Activated T-cell treated with anti-CD3 and anti-CD28 coated beads, Interleukin-2, amount 50 U/mL, for 48 hours (primary cell): ENCODE data around the gene WSCD2.
A peak's percentile ranks its signal among the peaks of the same experiment; 100 is the strongest.

Experiments
- DNase-seq, 2 experiments: peaks; one replicate each; pipeline ENCODE4 v3.0.0-alpha.2; 2020

The WSCD2 gene

DNA sequence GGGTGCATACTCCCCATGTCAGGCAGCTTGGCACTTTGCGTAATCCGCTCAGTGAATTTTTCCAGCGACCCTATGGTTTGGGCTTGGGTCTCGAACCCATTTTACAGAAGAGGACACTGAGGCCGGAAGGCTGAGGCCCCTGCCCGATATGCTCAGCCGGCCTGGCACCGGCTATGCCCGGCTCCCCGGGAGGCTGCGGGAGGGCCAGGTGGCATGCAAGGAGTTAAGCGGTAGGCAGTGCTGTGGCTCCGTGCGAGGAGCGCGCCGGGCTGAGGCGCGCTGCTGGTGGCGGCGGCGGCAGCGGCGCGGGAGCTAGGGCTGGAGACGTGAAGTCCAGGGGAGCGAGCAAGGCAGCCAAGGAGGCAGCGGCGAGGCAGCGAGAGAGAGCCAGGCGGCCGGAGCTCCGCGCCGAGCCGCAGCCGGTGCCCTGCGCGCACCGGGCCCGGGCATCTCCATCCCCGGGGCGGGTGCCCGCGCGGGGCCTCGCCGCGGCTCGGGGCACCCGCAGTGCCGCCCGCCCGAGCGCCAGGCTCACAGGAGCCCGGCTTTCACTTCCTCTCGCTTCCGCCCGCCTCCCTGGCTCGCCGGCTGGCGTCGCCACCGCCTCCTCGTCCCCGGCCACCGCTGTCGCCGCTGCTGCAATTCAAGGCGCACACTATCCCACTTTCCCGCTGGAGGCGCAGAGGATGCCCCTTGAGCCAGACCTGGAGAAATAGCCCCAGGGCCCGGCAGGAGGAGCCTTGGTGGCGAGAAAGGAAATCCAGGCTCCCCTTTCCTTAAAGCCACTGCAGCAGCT is at the start of gene WSCD2:
Gene WSCD2 (plus strand): TSS at position 272 of the 796 bp plus-strand sequence. CDS start 66,545 bp downstream, outside the sequence.
- DNase-seq = peak; percentile 18 to 20

DNA sequence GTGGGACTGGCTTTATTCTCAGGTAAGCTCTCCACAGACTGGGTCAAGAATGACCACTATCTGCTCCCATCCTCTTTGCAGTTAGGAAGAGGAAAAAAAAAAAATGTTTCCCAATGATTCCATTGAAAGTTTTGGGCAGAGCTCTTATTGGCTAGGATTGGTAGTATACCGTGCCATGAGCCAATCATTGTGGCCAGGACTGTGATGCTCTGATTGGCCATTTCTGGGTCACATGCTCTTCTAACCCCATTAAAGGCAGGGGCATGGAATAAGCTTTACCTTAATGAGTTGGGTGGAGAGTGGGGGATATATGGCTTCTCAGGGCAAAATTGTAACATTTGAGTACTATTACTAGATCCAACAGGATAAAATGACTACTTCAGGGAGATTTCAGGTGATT is 49.4 kb upstream of the WSCD2 start:
- DNase-seq = no peak

DNA sequence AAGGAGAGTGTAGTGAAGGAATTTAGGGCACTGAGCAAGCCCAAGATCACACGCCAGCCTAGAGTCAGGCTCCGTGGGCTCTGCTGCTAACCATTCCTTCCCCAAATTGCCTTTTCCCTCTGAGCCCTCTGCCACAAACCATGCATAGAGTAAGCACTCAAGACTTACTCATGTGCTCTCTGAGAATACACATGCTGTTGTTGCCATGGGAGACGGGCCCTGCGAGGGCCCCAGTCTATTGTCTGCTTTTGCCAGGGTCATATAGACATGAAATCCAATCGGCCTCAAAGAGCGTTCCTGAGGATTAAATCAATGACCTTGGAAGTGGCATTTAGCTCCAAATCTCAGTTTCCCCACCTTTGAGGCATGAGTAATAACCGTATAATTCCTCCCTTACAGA is 48.7 kb upstream of the WSCD2 start:
- no peak for DNase-seq

DNA sequence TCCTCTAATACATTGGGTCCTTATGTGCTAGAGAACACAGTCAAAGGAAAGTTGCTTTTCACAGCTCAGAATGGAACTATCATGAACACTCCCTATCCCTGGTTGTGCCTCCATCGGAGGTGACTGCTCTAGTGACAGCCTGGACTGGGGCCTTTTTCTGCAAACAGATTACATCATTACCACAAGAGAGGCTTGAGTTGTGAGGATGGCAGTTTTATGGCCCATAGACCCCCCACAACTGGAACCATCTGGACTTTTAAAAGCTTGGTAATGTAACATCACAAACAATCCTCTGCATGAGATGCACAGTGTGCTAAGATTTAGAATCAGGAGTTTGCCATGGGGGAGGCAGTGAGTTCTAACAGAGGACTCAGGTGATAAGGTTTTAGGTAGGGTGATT is 46.6 kb upstream of the WSCD2 start:
- DNase-seq = no peak

DNA sequence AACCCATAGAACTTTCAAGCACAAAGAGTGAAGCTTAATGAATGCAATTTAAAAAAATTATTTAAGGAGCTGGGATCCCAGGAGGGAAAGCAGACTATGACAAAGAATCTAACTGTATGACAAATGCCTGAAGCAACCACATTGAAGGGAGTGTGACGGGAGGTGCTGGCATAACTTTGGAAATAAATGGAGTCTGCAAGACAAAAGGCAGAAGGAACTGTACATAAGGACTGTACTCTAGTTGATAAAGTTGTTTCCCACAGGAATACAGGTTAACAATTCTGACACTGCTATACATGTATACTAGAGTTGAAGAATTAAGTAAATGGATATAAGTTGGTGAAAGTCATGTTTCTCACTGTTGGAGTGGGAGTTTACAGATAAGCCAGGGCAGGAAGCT is 41.2 kb upstream of the WSCD2 start:
- no peak for DNase-seq

DNA sequence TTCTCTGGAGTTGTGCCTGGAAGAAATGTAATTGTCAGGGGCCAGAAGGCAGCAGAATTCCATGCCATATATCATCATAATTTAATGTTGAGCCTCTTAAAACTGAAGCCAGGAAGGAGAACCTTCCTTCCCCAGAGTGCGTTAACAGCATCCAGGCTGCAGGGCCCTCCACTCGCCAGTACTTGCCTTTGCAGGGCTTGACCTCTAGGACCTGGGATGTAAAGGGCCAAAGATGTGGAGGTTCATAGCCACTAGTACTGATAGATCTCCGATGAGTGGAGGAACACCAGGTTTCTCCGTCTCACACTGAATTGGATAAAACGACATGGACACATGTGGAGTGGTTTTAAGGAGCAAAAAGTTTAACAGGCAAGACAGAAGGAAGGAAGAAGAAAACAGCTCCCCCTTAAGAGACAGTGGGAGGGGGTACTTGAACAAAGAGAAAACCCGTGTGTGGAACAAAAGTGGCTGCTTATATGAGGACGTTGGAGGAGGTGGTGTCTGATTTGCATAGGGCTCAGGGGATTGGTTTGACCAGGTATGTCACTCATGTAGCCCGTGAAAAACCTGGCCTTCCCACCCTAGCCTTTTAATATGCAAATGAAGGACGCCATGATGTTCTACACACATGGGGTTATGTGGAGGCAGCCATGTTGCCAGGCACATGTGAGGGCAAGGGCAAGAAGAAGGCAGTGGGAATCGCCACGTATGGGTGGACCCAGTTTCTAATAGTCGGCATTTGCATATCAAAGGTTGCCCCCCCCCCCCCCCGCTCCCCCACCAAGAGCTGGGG is 38.8 kb upstream of the WSCD2 start:
- DNase-seq = no peak

DNA sequence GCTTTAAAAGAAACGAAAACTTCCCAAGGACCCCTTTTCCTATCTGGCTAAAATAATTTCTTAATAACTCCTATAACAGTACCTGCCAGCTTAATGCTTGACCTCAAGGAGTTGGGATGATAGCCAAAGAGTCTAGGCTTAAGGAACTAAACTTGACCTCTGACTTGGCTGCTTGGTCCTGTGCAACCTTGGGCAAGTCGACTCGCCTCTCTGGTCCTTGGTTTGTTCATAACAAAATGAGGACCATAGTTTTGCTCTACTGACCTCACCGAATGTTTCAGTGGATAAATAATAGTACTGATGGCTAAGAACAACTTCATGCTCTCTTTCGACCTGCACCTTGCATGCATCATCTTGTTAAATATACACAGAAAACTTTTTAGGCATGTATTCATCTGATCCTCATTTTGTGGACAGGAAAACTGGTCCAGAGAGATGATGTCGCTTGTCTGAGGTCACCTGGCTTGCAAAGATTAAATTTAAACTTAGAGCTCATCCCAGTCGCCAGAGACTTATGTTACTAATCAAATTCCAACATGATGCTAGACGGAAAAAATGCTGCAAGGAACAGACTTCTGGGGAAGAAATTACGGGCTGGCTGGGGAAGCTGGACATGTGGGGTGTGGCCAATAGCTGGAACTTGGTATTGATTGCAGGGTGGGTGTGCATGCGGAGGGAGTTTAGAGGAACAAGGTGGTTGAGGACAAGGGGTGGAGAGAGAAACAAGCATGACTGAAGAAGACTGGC is 38.0 kb upstream of the WSCD2 start:
- no peak for DNase-seq

DNA sequence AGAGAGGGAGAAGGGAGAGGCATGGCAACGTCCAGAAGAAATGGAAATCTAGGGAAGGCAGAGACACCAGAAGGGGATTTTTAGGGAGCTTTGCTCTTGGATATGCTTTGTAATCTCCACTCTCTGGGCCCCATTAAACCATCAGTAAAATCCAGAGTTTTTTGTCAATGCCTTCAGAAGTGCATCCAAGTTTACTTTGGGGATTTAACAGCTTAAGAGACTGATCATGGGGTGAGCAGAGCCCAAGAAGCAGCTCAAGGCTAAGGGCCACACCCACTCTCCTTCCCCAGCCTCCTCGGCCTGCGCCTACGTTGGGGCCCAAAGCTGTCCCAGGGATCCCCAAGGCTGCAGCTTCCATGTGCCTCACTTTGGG is 37.4 kb upstream of the WSCD2 start:
- DNase-seq = no peak

DNA sequence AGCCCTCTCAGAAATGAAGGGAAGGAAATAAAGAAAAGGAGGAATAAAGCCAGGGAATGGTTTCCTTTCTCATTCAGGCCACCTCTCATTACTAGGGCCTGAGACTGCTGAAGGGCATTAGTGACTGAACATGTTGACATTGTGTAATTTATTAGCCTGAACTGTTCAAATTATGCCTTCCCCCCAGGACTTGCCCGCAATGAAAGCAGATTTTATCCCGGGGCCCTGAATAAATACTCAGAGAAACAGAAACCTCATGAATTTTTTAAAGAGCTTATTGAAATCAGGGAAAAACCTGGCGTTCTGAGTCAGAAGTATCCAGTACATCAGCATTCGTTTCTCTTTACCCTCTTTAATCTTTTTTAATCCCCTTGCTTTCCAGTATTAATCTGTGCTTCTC is 35.9 kb upstream of the WSCD2 start:
- DNase-seq = no peak

DNA sequence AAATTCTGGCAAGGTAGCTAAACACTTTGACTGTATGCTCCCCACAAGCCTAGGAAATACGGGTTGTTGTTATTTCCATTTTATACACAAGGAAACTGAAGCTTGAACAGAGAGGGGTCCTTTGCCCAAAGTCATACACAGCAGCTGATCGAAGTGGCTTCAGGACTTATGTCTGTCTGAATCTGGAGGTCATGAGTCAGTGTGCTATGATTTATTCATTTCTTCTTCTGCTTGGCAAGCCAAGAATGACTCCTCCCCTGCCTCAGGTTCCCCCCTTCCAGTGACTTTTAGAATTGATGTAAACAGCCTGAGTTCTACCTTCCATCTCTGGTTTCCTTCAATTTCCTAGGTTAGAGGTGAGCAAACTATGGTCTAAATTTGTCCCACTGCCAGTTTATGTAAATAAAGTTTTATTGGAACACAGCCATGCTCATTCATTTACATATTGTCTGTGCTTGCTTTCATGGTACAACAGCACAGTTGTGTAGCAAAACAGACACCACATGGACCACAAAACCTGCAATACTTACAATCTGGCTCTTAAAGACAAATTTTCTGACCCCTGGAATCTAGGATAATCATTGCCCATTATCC is 34.9 kb upstream of the WSCD2 start:
- DNase-seq = no peak

DNA sequence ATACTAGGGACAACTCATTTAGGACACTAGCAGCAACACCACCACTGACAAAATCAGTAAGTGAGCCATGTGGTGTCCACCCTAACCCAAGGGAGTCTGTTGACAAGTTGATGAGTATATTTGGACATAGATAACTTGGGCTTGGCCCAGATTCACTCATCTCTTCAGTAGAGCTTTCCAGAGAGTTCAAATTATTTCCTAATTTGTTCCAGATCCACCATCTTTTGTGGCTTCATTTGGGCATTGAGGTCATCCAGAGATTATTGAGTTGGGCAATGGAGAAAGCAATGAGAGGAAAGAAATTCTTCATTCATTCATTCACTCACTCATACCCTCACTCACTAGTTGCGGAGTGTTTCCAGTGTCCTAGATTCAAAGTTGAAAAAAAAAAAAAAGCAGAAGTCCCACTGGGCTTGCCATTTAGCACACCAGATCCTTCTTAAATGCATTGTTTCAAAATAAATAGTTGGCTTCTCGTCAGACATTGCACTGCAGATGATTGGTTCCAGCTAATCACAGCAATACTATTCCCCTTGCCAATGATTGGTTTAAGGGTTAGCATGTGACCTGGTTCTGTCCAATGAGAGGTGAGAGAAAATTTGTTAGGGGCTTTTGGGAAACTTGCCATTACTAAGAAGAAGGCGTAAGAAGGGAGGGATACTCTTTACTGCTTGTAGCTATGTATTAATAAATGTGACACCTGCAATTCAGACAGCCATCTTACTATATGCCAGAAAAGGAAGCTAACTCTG is 31.8 kb upstream of the WSCD2 start:
- DNase-seq = no peak

DNA sequence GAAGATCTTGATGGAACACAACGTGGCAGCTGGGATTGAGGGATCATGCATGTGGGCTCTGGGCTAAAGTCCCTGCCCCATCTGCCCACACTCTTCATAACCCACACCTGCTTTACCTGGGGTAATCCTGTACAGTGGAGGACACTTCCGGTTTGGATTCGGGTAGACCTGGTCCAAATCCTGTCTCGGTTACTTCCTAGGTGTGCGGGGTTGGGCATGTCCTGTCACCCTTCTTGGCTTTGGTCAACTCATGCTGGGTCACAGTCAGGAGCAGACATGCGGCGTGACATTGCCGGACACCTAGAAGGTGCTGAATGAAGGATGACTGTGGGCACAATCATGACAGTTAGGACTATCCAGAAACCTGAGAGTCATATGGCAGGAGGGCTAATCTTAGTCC is 30.7 kb upstream of the WSCD2 start:
- DNase-seq = no peak

DNA sequence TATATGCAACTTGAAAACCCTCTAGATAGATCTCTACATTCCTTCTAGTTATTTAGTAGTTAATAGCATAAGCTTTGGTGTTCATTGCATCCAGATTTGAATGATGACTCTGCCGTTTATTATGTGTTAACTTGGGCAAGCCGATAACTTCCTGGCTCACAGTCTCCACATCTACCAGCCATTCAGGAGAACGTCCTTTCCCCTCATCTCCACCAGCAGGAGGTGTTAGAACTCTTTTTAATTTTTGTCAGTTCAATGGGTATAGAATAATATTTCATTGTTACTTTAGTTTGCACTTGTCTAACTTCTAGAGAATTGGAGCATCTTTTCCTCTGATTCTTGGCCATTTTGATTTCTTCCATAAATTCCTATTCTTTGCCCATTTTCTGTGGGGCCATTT is 30.0 kb upstream of the WSCD2 start:
- no peak for DNase-seq

DNA sequence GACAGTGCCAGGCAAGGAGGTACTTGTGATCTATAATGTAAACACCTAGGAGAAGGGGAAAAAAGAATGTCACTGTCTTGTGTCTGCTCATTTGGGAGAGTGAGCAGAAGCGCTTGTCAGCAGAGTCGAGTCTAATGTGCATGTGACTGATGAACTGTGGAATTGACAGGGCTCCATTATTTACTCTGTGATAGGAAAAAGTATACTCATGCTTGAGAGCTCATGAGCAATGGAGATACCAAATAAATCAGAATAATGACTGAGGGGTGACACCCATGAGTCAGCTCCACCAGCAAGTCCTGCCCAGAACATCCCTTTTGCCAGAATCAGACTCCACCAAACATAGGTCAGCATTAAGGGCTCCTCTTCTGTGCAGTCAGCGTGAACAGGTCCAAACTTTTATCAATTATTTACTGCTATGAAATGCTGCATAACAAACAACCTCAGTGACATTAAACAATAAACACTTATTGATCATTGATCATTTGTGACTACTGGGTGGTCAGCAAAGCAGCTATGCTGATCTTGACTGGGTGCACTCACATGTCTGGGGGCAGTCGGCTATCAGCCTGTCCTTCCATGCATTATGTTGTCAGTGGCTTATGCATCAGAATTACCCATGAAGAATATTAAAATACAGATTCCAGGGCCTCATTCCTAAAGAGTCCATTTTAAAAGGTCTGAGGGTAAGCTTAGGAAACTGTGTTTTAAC is 29.2 kb upstream of the WSCD2 start:
- no peak for DNase-seq

DNA sequence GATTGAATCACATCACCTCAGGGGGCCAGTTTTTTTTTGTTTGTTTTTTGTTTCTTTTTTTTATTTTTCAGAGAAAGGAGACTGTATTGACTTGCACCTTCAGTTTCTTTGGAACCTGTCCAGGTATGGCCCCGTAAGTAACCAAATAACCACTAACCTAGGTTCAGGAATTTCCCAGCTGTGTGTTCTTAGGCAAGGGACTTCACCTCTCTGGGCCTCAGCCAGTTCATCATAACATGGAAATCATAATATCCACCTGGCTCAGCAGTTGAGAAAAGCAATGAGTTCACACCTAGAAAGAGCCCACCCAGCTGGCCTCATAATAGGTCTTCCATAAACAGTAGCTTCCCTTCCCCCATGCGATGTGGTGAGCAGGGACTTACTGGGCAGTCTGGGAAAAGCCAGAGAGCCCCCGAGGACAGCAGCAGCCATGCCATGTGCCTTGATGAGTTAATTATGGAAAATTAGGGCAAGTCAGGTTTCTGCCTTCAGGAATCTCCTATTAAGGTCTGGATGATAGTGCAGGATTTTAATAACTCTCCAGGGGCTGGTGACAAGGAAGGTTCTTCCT is 27.4 kb upstream of the WSCD2 start:
- DNase-seq = no peak

DNA sequence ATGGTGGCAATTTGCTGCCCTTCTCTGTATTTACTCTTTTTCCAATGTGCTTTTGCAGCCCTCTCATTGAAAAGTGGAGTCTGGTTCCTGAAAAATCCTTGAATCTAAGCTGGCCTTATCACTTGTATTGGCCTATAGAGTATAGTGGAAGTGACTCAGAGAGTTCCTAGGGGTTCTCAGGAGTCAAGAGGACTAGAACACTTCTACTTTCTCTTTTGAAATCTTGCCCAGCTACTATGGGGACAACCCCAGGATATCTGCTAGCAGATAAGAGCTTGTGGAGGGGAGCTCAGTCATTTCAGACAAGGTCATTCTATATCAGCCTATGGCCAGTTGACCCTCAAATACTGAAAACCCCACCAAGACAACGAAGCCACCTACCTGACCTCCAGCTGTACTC is 26.7 kb upstream of the WSCD2 start:
- no peak for DNase-seq

DNA sequence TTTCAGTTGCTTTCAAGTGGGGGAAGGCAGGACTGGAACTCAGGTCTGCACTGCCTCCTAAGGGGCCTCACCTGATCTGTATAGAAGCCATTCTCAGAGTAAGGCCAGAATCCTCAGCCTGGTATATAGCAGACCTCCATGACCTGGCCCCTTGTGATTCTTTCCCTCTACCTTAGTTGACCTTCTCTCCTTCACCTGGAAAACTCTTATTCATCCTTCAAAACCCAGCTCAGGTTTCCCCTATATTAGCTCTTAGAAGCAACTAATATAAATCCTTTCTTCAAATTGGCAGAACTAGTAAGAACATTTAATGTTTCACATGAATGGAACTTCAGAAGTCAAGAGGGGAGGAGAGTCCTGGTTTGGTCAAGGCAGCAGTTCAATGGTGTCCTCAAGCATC is 26.0 kb upstream of the WSCD2 start:
- no peak for DNase-seq

DNA sequence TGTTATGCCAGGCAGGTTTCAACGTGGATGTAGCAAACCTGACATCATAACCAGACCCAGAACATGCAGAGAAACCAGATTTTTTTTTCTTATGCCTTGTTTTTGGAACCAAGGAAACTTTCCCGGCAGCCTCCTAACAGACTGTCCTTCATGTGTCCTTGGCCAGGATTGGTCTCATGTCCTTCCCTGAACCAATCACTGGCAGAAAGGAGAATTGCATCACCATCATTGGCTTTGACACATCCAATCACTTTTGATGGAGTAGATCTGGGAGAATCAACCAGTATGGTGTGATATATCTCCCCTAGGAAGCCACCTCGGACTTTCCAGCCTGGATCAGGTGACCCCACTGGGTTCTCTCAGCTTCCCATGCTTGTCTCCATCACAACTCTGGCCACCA is 25.6 kb upstream of the WSCD2 start:
- DNase-seq = no peak

DNA sequence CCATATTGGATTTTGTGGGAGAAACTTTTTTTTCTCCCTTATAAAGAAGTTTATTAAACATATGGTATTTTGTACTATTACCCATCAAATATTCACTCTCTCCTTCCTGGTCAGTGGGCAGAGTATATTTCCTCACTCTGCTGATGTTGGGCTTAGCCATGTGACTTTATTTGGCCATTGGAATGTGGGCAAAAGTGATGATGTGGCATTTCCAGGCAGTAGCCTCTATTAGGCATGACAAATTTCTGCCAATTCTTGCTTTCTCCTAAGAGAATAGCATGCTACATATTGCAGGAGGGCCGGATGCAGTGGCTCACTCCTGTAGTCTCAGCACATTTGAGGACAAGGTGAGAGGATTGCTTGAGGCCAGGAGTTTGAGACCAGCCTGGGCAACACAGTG is 24.4 kb upstream of the WSCD2 start:
- DNase-seq = no peak

DNA sequence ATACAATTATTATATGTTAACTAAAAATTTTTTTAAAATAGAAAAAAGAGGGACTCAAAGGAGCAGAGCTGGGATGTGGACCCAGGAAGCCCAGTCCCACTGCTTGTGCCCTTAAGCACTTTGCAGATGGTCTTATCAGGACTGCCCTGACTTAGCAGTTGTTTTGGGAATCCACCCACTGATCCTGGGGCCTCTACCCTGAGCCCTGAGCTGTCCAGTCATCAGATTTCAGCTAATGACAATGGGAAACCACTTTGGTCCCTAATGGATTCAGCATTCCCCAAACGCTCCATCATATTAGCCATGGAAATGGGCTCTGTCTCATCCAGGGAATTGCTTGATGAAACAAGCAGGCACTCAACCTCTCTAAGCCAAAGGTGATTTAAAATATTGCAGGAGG is 22.5 kb upstream of the WSCD2 start:
- DNase-seq = no peak

DNA sequence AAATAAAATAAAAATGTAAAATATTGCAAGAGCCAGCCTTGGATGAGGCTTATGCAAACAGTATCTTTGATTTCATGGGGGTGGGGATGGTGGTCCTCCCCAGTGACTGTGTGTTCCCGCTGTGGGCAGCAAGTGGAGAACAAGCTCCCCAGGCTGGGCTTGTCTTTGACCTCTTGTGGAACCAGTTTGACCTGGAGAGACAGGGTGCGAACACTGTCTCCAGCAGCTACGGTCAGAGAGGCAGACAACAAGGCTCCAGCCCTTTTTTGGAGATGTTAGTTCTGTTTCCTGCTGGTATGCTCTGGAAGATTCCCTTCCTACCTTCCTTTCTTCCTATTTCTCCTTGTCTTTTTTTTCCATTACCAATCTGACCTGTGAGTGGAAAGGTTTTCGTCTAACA is 21.8 kb upstream of the WSCD2 start:
- DNase-seq = no peak

DNA sequence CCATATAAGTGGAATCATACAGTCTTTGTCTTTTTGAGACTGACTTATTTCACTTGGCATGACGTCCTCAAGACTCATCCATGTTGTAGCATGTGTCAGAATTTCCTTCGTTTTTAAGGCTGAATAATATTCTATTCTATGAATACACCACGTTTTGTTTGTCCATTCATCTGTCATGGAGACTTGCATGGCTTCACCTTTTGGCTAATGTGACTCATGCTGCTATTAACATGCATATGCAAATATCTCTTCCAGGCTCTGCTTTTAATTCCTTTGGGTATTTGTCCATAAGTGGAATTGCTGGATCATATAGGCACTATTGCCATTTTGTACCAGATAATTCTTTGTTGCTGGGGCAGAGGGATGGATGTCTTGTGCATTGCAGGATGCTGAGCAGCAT is 19.6 kb upstream of the WSCD2 start:
- no peak for DNase-seq
